ENCODE results near the gene STARD13. TPM values are rescaled to one million over a fixed set of nuclear protein-coding genes. Genes with fewer than 3 reads are reported as not detected.

The STARD13 gene
- total and polyA plus RNA-seq, 2 donors (not counting 1 experiment from before 2014, with no cell fraction given): 0.06 to 0.22 TPM

DNA sequence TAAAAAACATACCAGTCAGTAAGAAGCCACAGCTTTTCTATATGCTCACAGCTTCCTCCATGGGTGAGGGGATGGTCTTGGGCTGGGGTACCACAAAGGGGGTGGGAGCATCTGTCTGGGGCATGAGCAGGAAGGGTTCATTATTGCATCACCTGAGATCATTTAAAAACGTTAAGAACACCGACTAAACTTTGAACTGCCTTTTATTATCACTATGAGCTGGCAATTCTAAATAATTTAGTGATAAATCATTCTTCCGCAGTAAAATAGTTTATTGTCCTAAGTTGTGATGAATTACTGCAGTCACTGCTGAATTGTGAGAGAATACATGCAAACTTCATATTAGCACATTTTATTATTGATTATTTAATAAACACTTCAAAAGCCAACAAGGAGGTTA, 197.8 kb downstream of the STARD13 start:
- peaks cover 26% of the 10 kb centered on the region for H3K27me3 Mint-ChIP-seq
- no CpG with 5 or more reads among the region's 3 CpGs for WGBS (ENCODE audit: insufficient coverage)
- Histone ChIP-seq H3K27ac (ENCODE audit: low read length in 2 of 2) (no peak overlapping the region), H3K27me3 (replicated peaks in 1 of 4; ENCODE audit: control extremely low read depth in 1 of 4, control insufficient read depth in 3 of 4, insufficient read depth in 4 of 4, low read length in 3 of 4) (peaks cover 0 to 3% (median 0%) of the 10 kb centered on the region in 4 experiments), H3K36me3 (replicated peaks in 1 of 2; ENCODE audit: control extremely low read depth in 1 of 2, control insufficient read depth in 1 of 2, extremely low read depth in 1 of 2, insufficient read depth in 2 of 2, low read length in 1 of 2) (no peaks in the 10 kb centered on the region), H3K4me1 (ENCODE audit: control insufficient read depth in 2 of 2, insufficient read depth in 2 of 2, low read length in 2 of 2) (no peaks in the 10 kb centered on the region), H2AFZ (ENCODE audit: insufficient read depth, low read depth, low read length, poor library complexity, severe bottlenecking) (no peak overlapping the region), H3K9me3 (ENCODE audit: control extremely low read depth in 1 of 3, control insufficient read depth in 2 of 3, insufficient read depth in 1 of 3, low read length in 2 of 3) (peaks cover 0 to 2% (median 0%) of the 10 kb centered on the region in 3 donors), H4K20me1 (ENCODE audit: control insufficient read depth, insufficient read depth, low read length, poor library complexity, severe bottlenecking) (no peaks in the 10 kb centered on the region), H3K4me3 (ENCODE audit: control extremely low read depth in 1 of 5, extremely low read depth in 1 of 5, insufficient read depth in 1 of 5, low read depth in 2 of 5, low read length in 4 of 5) (no peak overlapping the region), H3K9ac (ENCODE audit: low read length) (no peak overlapping the region), H3K4me2 (replicated peaks; ENCODE audit: low read depth, low read length, poor library complexity, severe bottlenecking) (no peak overlapping the region), H3K79me2 (ENCODE audit: control insufficient read depth, insufficient read depth, low read length) (no peaks in the 10 kb centered on the region)
- DNase-seq (no peak), ATAC-seq (ENCODE audit: low read depth) (no peak)
- intact Hi-C loops (cut with micrococcal nuclease): no loop called here
- POLR2A ChIA-PET: no interaction called here
- CTCF ChIA-PET: no interaction called here
- no peaks in the 10 kb centered on the region for H3K4me1 Mint-ChIP-seq
- H3K9me3 Mint-ChIP-seq (ENCODE audit: insufficient read depth): no peaks in the 10 kb centered on the region
- H3K4me3 Mint-ChIP-seq: no peak overlapping the region
- no peak overlapping the region for H3K27ac Mint-ChIP-seq
- TF ChIP-seq, protein P1, sequence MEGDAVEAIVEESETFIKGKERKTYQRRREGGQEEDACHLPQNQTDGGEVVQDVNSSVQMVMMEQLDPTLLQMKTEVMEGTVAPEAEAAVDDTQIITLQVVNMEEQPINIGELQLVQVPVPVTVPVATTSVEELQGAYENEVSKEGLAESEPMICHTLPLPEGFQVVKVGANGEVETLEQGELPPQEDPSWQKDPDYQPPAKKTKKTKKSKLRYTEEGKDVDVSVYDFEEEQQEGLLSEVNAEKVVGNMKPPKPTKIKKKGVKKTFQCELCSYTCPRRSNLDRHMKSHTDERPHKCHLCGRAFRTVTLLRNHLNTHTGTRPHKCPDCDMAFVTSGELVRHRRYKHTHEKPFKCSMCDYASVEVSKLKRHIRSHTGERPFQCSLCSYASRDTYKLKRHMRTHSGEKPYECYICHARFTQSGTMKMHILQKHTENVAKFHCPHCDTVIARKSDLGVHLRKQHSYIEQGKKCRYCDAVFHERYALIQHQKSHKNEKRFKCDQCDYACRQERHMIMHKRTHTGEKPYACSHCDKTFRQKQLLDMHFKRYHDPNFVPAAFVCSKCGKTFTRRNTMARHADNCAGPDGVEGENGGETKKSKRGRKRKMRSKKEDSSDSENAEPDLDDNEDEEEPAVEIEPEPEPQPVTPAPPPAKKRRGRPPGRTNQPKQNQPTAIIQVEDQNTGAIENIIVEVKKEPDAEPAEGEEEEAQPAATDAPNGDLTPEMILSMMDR (IDR thresholded peaks at IDR 0.05): no peak

DNA sequence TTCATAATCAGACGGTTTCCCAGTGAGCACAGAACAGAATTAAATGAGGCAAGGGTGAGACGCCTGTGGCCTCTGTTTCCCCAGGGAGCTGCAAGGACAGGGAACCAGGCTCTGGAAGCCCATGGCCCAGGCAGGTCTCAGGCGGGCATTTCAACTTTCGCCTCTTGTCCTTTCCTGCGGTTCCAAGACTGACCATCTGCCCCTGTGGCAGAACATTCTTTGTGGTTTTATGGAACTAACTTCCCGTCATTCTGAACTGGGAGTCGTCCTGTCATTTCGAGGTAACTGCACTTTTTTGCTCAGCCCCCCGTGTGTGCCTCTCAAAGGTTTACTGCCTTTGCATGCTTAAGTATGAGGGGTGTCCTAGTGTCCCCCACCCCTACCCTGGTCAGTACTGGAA, 198.5 kb downstream of the STARD13 start:
- Histone ChIP-seq H3K27ac (ENCODE audit: low read length in 2 of 2) (no peak overlapping the region), H4K20me1 (ENCODE audit: control insufficient read depth, insufficient read depth, low read length, poor library complexity, severe bottlenecking) (no peaks in the 10 kb centered on the region), H3K4me1 (ENCODE audit: control insufficient read depth in 2 of 2, insufficient read depth in 2 of 2, low read length in 2 of 2) (no peaks in the 10 kb centered on the region), H3K79me2 (ENCODE audit: control insufficient read depth, insufficient read depth, low read length) (no peaks in the 10 kb centered on the region), H3K27me3 (replicated peaks in 1 of 4; ENCODE audit: control extremely low read depth in 1 of 4, control insufficient read depth in 3 of 4, insufficient read depth in 4 of 4, low read length in 3 of 4) (peaks cover 0 to 3% (median 0%) of the 10 kb centered on the region in 4 experiments), H3K9ac (ENCODE audit: low read length) (no peak overlapping the region), H3K4me2 (replicated peaks; ENCODE audit: low read depth, low read length, poor library complexity, severe bottlenecking) (no peak overlapping the region), H3K9me3 (ENCODE audit: control extremely low read depth in 1 of 3, control insufficient read depth in 2 of 3, insufficient read depth in 1 of 3, low read length in 2 of 3) (peaks cover 0 to 2% (median 0%) of the 10 kb centered on the region in 3 donors), H2AFZ (ENCODE audit: insufficient read depth, low read depth, low read length, poor library complexity, severe bottlenecking) (no peak overlapping the region), H3K4me3 (ENCODE audit: control extremely low read depth in 1 of 5, extremely low read depth in 1 of 5, insufficient read depth in 1 of 5, low read depth in 2 of 5, low read length in 4 of 5) (no peak overlapping the region), H3K36me3 (replicated peaks in 1 of 2; ENCODE audit: control extremely low read depth in 1 of 2, control insufficient read depth in 1 of 2, extremely low read depth in 1 of 2, insufficient read depth in 2 of 2, low read length in 1 of 2) (no peaks in the 10 kb centered on the region)
- H3K27me3 Mint-ChIP-seq: peaks cover 24% of the 10 kb centered on the region
- WGBS (ENCODE audit: insufficient coverage): 100% methylated on average over 4 of the region's 9 CpGs
- no peak for DNase-seq
- no peak for ATAC-seq (ENCODE audit: low read depth)
- TF ChIP-seq, protein P1 (IDR thresholded peaks at IDR 0.05): no peak
- TF ChIP-seq EZH2 (IDR thresholded peaks at IDR 0.05; ENCODE audit: borderline replicate concordance, insufficient read depth, low read depth, low read length, poor library complexity, severe bottlenecking): no peak
- POLR2A ChIA-PET: no interaction called here
- H3K27ac Mint-ChIP-seq: no peak overlapping the region
- H3K4me1 Mint-ChIP-seq: no peaks in the 10 kb centered on the region
- H3K4me3 Mint-ChIP-seq: no peak overlapping the region
- no peaks in the 10 kb centered on the region for H3K9me3 Mint-ChIP-seq (ENCODE audit: insufficient read depth)
- intact Hi-C loops (cut with micrococcal nuclease): no loop called here
- CTCF ChIA-PET: no interaction called here

Data from B cell (primary cell).